Nephron progenitor cell (in vitro differentiated cells): ENCODE measurements around the gene TMEM218.

ENCODE experiments used
- DNase-seq: peaks from one replicate; pipeline ENCODE4 v3.0.0; 2021
- H3K27ac Mint-ChIP-seq: 2 replicates; pipeline ENCODE4 v1.8.0; 2021; ENCODE audit warnings: mild to moderate bottlenecking, moderate library complexity, mixed read lengths
- H3K27me3 Mint-ChIP-seq: 2 replicates; pipeline ENCODE4 v1.8.0; 2021; ENCODE audit warnings: mild to moderate bottlenecking, low read depth, mixed read lengths; ENCODE audit not compliant: poor library complexity
- H3K36me3 Mint-ChIP-seq: 2 replicates; pipeline ENCODE4 v1.8.0; 2021; ENCODE audit warnings: low read depth, mixed read lengths
- H3K4me1 Mint-ChIP-seq: 2 replicates; pipeline ENCODE4 v1.8.0; 2021; ENCODE audit warnings: mixed read lengths
- H3K4me3 Mint-ChIP-seq: 2 replicates; pipeline ENCODE4 v1.8.0; 2021; ENCODE audit warnings: mild to moderate bottlenecking, moderate library complexity, mixed read lengths
- H3K9me3 Mint-ChIP-seq: 2 replicates; pipeline ENCODE4 v1.8.0; 2021; ENCODE audit warnings: mild to moderate bottlenecking, moderate library complexity, mixed read lengths
- TF ChIP-seq, protein P1 (sequence below): fragments of 200-600 bp; sonication (generic); IDR thresholded peaks from 2 replicates; pipeline ENCODE4 v1.5.0; 2021; ENCODE audit warnings: antibody characterized with exemption

TMEM218 gene

DNA sequence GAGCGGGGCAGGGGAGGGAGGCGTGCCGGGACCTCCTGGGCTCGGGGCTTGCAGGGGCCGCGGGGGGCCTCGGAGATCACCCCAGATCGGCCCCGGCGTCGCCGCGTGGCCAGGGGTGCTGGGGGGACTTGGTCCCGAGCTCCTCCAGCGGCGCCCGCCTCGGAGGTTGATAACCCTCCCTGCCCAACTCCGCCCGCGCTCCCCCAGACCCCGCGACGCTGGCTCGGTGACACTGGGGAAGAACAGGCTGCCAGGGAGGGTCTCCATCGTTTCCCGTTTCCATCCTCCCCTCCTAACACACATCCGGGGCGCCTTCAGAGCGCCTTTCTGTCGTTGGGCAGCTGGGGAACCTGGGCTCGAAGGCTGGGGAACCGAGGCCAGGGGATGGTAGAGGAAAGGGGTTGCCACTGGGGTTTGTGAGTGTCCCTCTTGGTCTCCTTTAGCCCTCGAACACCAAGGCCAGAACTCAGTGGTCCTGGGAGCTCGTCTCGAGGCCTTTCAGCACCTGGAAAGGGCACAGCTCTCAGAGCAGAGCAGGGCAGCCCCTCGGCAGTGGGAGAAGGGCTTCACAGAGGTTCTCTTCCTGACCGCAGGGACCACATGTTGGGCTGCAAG, 47.9 kb downstream of the TMEM218 start:
- H3K27me3 Mint-ChIP-seq, result peaks cover 77% of the 10 kb centered on the region
- TF ChIP-seq, protein P1, sequence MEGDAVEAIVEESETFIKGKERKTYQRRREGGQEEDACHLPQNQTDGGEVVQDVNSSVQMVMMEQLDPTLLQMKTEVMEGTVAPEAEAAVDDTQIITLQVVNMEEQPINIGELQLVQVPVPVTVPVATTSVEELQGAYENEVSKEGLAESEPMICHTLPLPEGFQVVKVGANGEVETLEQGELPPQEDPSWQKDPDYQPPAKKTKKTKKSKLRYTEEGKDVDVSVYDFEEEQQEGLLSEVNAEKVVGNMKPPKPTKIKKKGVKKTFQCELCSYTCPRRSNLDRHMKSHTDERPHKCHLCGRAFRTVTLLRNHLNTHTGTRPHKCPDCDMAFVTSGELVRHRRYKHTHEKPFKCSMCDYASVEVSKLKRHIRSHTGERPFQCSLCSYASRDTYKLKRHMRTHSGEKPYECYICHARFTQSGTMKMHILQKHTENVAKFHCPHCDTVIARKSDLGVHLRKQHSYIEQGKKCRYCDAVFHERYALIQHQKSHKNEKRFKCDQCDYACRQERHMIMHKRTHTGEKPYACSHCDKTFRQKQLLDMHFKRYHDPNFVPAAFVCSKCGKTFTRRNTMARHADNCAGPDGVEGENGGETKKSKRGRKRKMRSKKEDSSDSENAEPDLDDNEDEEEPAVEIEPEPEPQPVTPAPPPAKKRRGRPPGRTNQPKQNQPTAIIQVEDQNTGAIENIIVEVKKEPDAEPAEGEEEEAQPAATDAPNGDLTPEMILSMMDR, result no peak
- no peaks in the 10 kb centered on the region for H3K36me3 Mint-ChIP-seq

DNA sequence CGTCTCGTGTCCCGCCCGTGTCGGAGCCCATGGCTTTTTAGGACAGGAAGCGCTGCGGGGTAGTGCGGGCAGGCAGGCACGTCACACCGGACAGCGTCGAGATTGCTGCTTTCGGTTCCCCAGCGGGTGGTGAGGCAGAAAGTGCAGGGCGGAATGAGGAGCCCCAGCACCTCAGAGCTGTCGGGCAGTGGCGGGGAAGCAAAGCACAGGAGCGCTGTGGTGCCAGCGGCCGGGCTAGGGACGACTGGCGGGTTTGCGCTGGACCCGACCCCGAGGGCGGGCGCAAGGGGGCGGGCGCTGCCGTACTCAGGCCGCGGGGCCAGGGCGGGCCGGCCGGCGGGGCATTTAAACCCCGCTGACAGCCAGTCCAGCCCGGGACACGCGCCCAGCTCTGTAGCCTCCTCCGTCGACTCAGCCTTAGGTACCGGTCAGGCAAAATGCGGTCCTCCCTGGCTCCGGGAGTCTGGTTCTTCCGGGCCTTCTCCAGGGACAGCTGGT, 48.4 kb downstream of the TMEM218 start, which contains the start of gene SLC37A2:
Gene SLC37A2, plus strand, starts transcription at position 375 of the 498 bp plus-strand sequence. Its CDS starts 63 bp downstream, at position 438.
- Mint-ChIP-seq H3K27ac (no peak within 1 kb of the TSS), H3K4me1 (peaks cover 5% of the 10 kb centered on the region), H3K4me3 (peak within 1 kb of the TSS; percentile 84), H3K27me3 (peaks cover 80% of the 10 kb centered on the region), H3K36me3 (no peaks in the 10 kb centered on the region), H3K9me3 (no peaks in the 10 kb centered on the region)
- peak; percentile 78 for DNase-seq
- TF ChIP-seq, protein P1, result peak; percentile 10

More for the DNA sequence above, 47.9 kb downstream of the TMEM218 start:
- DNase-seq, result peak; percentile 32
- Mint-ChIP-seq H3K4me3 (peak overlapping the region; percentile 84), H3K4me1 (peaks cover 5% of the 10 kb centered on the region), H3K9me3 (no peaks in the 10 kb centered on the region), H3K27ac (no peak overlapping the region)

DNA sequence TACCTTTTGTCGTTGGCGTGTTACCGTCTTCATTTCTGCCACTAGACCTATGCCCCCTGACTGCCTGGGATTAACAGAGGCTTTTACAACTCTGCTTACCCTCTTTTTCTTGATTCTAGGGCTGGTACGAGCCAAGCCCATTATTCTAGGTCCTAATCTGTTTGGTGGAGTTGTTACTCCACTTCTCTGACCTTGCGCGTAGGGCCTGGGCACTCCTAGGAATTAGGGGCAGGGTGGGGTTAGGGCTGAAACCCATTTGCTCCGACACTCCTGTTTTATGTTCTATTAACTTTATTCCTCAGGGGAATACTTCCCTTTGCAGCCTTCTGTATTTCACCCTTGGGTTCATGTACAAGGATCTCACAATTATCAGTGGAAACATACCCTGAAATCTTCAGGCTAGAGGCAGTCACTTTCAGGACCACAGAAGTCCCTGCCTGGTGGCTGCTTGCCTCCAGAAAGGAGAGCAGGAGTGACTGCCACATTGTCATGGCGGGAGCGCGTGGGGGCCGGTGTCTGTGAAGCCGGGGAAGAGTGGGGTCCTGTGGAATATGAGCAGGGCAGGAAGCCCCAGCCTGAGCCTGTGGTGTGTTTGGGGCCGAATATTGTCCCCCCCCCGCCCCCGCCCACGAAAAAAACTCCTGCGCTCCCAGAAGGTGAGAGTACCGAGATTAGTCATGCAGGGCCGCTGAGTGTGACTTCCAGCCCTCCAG, 49.1 kb downstream of the TMEM218 start:
- Mint-ChIP-seq H3K4me1 (peaks cover 5% of the 10 kb centered on the region), H3K27me3 (peaks cover 80% of the 10 kb centered on the region), H3K36me3 (no peaks in the 10 kb centered on the region), H3K27ac (no peak overlapping the region), H3K9me3 (no peaks in the 10 kb centered on the region), H3K4me3 (peak overlapping the region; percentile 84)
- TF ChIP-seq, protein P1, result no peak
- no peak for DNase-seq

DNA sequence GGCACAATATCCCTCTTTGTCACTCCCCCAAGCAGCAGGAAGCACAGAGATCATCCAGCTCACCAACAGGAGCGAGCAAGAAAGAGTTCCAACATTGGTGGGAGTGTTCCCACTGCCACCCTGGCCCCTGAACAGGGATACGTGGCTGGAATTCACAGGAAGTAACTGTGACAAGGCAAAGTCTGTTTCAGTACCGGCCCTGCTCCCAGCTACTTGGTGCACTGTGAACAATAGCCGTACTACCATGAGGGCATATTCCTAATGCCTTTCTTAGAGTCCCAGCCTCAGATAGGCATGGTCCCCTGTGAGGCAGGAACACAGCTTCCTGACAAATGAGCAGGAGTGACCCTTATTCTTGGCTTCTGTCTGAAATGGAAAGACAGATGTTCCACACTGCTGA, 50.1 kb downstream of the TMEM218 start:
- Mint-ChIP-seq H3K27ac (no peak overlapping the region), H3K4me3 (no peak overlapping the region), H3K9me3 (no peaks in the 10 kb centered on the region), H3K4me1 (peaks cover 5% of the 10 kb centered on the region), H3K36me3 (no peaks in the 10 kb centered on the region), H3K27me3 (peaks cover 75% of the 10 kb centered on the region)
- no peak for DNase-seq
- TF ChIP-seq, protein P1, result no peak

DNA sequence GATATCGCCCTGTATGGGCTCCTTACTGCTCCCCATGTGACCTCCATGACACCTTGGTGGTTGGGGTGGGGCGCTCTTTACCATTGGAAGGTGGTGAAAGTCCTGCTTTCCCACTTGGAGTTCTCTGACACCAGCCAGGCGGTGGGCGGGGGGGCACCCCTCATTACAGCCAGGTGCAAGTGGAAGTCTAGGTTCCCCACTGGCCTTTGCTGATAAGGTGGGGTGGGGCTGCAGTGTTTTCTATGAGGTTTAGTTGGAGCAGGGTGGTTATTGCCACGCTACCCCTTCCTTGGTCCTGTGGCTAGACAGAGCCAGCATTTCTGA, 53.8 kb downstream of the TMEM218 start:
- TF ChIP-seq, protein P1, result no peak
- Mint-ChIP-seq H3K27ac (no peak overlapping the region), H3K4me1 (no peaks in the 10 kb centered on the region), H3K9me3 (no peaks in the 10 kb centered on the region), H3K4me3 (no peak overlapping the region), H3K36me3 (no peaks in the 10 kb centered on the region), H3K27me3 (peaks cover 52% of the 10 kb centered on the region)
- no peak for DNase-seq
